HG03175 (cell line): Measurements from ENCODE around the gene MKX.

Source experiments
- ATAC-seq: cut with Tn5 transposase; IDR thresholded peaks from one replicate; pipeline ENCODE4 v1.9.1; 2021; ENCODE audit warnings: mild to moderate bottlenecking, moderate library complexity; ENCODE audit not compliant: unreplicated experiment

MKX gene

GRCh38 chr10:27742195-27743011 is 3.2 kb downstream of the MKX start:
- ATAC-seq: peak; percentile 94

- ATAC-seq: no peak
These were observed 4.2 kb downstream of the MKX start for GRCh38 chr10:27741173-27742091.

GRCh38 chr10:27736396-27736795 is 9.2 kb downstream of the MKX start:
- ATAC-seq: no peak

GRCh38 chr10:27730041-27730440 is 15.6 kb downstream of the MKX start:
- no peak for ATAC-seq

- no peak for ATAC-seq
These were observed 17.3 kb downstream of the MKX start for GRCh38 chr10:27728338-27728737.

GRCh38 chr10:27724287-27724686 is 21.3 kb downstream of the MKX start:
- no peak for ATAC-seq

- no peak for ATAC-seq
These were observed 22.2 kb downstream of the MKX start for GRCh38 chr10:27723436-27723835.

GRCh38 chr10:27720529-27720928 is 25.1 kb downstream of the MKX start:
- no peak for ATAC-seq

- ATAC-seq: no peak
These were observed 26.6 kb downstream of the MKX start for GRCh38 chr10:27719052-27719451.

GRCh38 chr10:27717861-27718260 is 27.8 kb downstream of the MKX start:
- no peak for ATAC-seq

GRCh38 chr10:27717224-27717623 is 28.4 kb downstream of the MKX start:
- ATAC-seq: no peak

GRCh38 chr10:27716521-27716920 is 29.1 kb downstream of the MKX start:
- no peak for ATAC-seq

GRCh38 chr10:27715505-27715904 is 30.1 kb downstream of the MKX start:
- no peak for ATAC-seq

GRCh38 chr10:27714349-27714748 is 31.3 kb downstream of the MKX start:
- ATAC-seq: no peak

- no peak for ATAC-seq
These were observed 31.7 kb downstream of the MKX start for GRCh38 chr10:27713941-27714340.

- no peak for ATAC-seq
These were observed 35.6 kb downstream of the MKX start for GRCh38 chr10:27710014-27710413.

- no peak for ATAC-seq
These were observed 36.3 kb downstream of the MKX start for GRCh38 chr10:27709304-27709703.

- ATAC-seq: no peak
These were observed 43.6 kb downstream of the MKX start for GRCh38 chr10:27701938-27702537.

- no peak for ATAC-seq
These were observed 45.8 kb downstream of the MKX start for GRCh38 chr10:27699776-27700175.

GRCh38 chr10:27698961-27699360 is 46.7 kb downstream of the MKX start:
- ATAC-seq: no peak

GRCh38 chr10:27696466-27696865 is 49.2 kb downstream of the MKX start:
- ATAC-seq: no peak

GRCh38 chr10:27695706-27696105 is 49.9 kb downstream of the MKX start:
- ATAC-seq: no peak
